Smooth muscle cell (in vitro differentiated cells): ENCODE results near the gene UFC1. TPM values are rescaled to one million over a fixed set of nuclear protein-coding genes. Genes with fewer than 3 reads are reported as not detected.

Experiments
- DNase-seq: peaks from one replicate; lab custom pipeline; 2025; ENCODE audit not compliant: unreplicated experiment; lab: John Stamatoyannopoulos, UW
- H2AFZ ChIP-seq: fragments of 200-600 bp; sonication (generic); 2 replicates; pipeline ENCODE4 v1.6.0; 2016; ENCODE audit warnings: antibody characterized with exemption, low read depth, mild to moderate bottlenecking
- H3F3A ChIP-seq: fragments of 200-600 bp; sonication (generic); 2 replicates; pipeline ENCODE4 v1.6.0; 2017; ENCODE audit warnings: antibody characterized with exemption, low read depth
- H3K27ac ChIP-seq: fragments of 200-600 bp; sonication (generic); 2 replicates; pipeline ENCODE4 v1.5.1; 2016; ENCODE audit warnings: low read depth, mild to moderate bottlenecking
- H3K27me3 ChIP-seq: fragments of 200-600 bp; sonication (generic); 2 replicates; pipeline ENCODE4 v1.6.1; 2016; ENCODE audit warnings: low read depth, mild to moderate bottlenecking
- H3K36me3 ChIP-seq: fragments of 200-600 bp; sonication (generic); 2 replicates; pipeline ENCODE4 v1.5.1; 2016; ENCODE audit warnings: low read depth
- H3K4me1 ChIP-seq: fragments of 200-600 bp; sonication (generic); 2 replicates; pipeline ENCODE4 v1.5.1; 2016; ENCODE audit warnings: low read depth
- H3K4me2 ChIP-seq: fragments of 200-600 bp; sonication (generic); 2 replicates; pipeline ENCODE4 v1.6.0; 2016; ENCODE audit warnings: mild to moderate bottlenecking
- H3K4me3 ChIP-seq: fragments of 200-600 bp; sonication (generic); 2 replicates; pipeline ENCODE4 v1.5.1; 2016; ENCODE audit warnings: mild to moderate bottlenecking
- H3K79me2 ChIP-seq: fragments of 200-600 bp; sonication (generic); 2 replicates; pipeline ENCODE4 v1.6.0; 2016; ENCODE audit warnings: low read depth, mild to moderate bottlenecking
- H3K9ac ChIP-seq: fragments of 200-600 bp; sonication (generic); 2 replicates; pipeline ENCODE4 v1.6.0; 2016; ENCODE audit warnings: low read depth
- H3K9me3 ChIP-seq: fragments of 200-600 bp; sonication (generic); replicated peaks from 2 replicates; pipeline ENCODE4 v1.5.1; 2016; ENCODE audit warnings: low read depth
- H4K20me1 ChIP-seq: fragments of 200-600 bp; sonication (generic); 2 replicates; pipeline ENCODE4 v1.6.0; 2016; ENCODE audit warnings: low read depth
- CTCF ChIP-seq: fragments of 200-600 bp; sonication (generic); IDR thresholded peaks from 2 replicates; pipeline ENCODE4 v1.5.1; 2017; ENCODE audit warnings: borderline replicate concordance, mild to moderate bottlenecking, antibody characterized with exemption; ENCODE audit not compliant: insufficient read depth, poor library complexity, severe bottlenecking
- WGBS: methylation state at CpG from one replicate; pipeline ENCODE4 v1.1.7; 2016; ENCODE audit warnings: low lambda C conversion rate; 5-methylcytosine and 5-hydroxymethylcytosine counted together
- polyA plus RNA-seq: library from polyadenylated mRNA; unstranded; fragments of >200 nt; fragmentation: Nextera tagmentation; extraction: Ambion mirVana; gene quantifications from 2 replicates; pipeline ENCODE4 v1.2.1, GENCODE V29; 2016
- total RNA-seq: library from RNA; depleted of rRNA; stranded (reverse); fragments of >200 nt; gene quantifications from 2 replicates; pipeline ENCODE4 v1.2.3, GENCODE V29; 2014

UFC1 gene
- total and polyA plus RNA-seq, 2 experiments from 2014 or later, result 57.1 to 81.5 TPM

GRCh38 chr1:161171191-161171590, 17.4 kb downstream of the UFC1 start:
- 89% methylated on average over 5 of the region's 5 CpGs for WGBS

DNA sequence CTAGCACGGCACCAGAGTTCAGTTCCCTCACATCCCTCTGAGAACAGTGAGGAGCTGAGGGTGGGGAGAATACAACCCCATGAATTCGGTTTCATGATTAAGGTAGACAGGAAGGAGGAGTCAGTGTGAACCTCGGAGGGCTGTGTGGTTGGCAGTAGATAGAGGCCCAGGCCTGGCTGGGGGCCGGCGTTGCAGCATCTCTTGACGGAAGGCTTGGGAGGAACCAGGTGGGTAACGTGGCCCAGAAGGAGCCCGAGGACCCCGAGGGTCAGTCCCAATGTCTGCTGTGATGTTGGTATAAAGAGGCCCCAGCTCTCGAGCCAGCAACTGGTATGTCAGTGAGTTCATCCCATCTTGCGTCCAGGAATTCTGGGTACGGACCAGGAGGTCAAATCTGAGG, 17.9 kb downstream of the UFC1 start:
- H3K4me3 ChIP-seq, result no peak overlapping the region
- H3F3A ChIP-seq, result no peaks in the 10 kb centered on the region
- H3K9me3 ChIP-seq, result no peaks in the 10 kb centered on the region
- WGBS, result 95% methylated on average over 12 of the region's 12 CpGs
- TF ChIP-seq CTCF, result no peak
- peaks cover 5% of the 10 kb centered on the region for H3K79me2 ChIP-seq
- H3K36me3 ChIP-seq, result no peaks in the 10 kb centered on the region
- no peak overlapping the region for H3K9ac ChIP-seq
- H4K20me1 ChIP-seq, result no peaks in the 10 kb centered on the region
- H3K4me2 ChIP-seq, result no peak overlapping the region
- H3K4me1 ChIP-seq, result peaks cover 12% of the 10 kb centered on the region
- no peaks in the 10 kb centered on the region for H3K27me3 ChIP-seq
- no peak overlapping the region for H2AFZ ChIP-seq
- no peak for DNase-seq
- no peak overlapping the region for H3K27ac ChIP-seq

More at GRCh38 chr1:161171191-161171590, 17.4 kb downstream of the UFC1 start:
- peaks cover 7% of the 10 kb centered on the region for H3K4me1 ChIP-seq
- no peak overlapping the region for H3K4me3 ChIP-seq
- no peak overlapping the region for H3K27ac ChIP-seq
- H3K36me3 ChIP-seq, result no peaks in the 10 kb centered on the region
- H3F3A ChIP-seq, result no peaks in the 10 kb centered on the region
- no peaks in the 10 kb centered on the region for H3K27me3 ChIP-seq
- TF ChIP-seq CTCF, result peak; percentile 11
- H3K79me2 ChIP-seq, result no peaks in the 10 kb centered on the region
- H4K20me1 ChIP-seq, result no peaks in the 10 kb centered on the region
- no peak overlapping the region for H2AFZ ChIP-seq
- no peaks in the 10 kb centered on the region for H3K9me3 ChIP-seq
- H3K9ac ChIP-seq, result no peak overlapping the region
- no peak for DNase-seq
- H3K4me2 ChIP-seq, result no peak overlapping the region

- no peak overlapping the region for H2AFZ ChIP-seq
- no peaks in the 10 kb centered on the region for H3F3A ChIP-seq
- no peak overlapping the region for H3K4me3 ChIP-seq
- no peaks in the 10 kb centered on the region for H4K20me1 ChIP-seq
- H3K79me2 ChIP-seq, result peaks cover 10% of the 10 kb centered on the region
- no peak for TF ChIP-seq CTCF
- no peaks in the 10 kb centered on the region for H3K27me3 ChIP-seq
- no peak overlapping the region for H3K9ac ChIP-seq
- WGBS, result 83% methylated on average over 1 of the region's 1 CpG
- H3K4me2 ChIP-seq, result no peak overlapping the region
- H3K4me1 ChIP-seq, result peaks cover 8% of the 10 kb centered on the region
- no peak overlapping the region for H3K27ac ChIP-seq
- H3K9me3 ChIP-seq, result no peaks in the 10 kb centered on the region
- DNase-seq, result no peak
- no peaks in the 10 kb centered on the region for H3K36me3 ChIP-seq
These were observed 18.6 kb downstream of the UFC1 start for GRCh38 chr1:161172349-161172748.

GRCh38 chr1:161172776-161173376, 19.1 kb downstream of the UFC1 start:
- no peak overlapping the region for H2AFZ ChIP-seq
- no peak for TF ChIP-seq CTCF
- H3K27ac ChIP-seq, result no peak overlapping the region
- no peaks in the 10 kb centered on the region for H4K20me1 ChIP-seq
- H3F3A ChIP-seq, result no peaks in the 10 kb centered on the region
- no peak for DNase-seq
- no peaks in the 10 kb centered on the region for H3K9me3 ChIP-seq
- no peaks in the 10 kb centered on the region for H3K27me3 ChIP-seq
- no peaks in the 10 kb centered on the region for H3K36me3 ChIP-seq
- no peak overlapping the region for H3K4me2 ChIP-seq
- no peak overlapping the region for H3K4me3 ChIP-seq
- 83% methylated on average over 4 of the region's 4 CpGs for WGBS
- H3K4me1 ChIP-seq, result peaks cover 7% of the 10 kb centered on the region
- H3K79me2 ChIP-seq, result peaks cover 10% of the 10 kb centered on the region
- H3K9ac ChIP-seq, result no peak overlapping the region
